GM21723 (cell line): ENCODE data around the gene SPATS2L.
A peak's percentile ranks its signal among the peaks of the same experiment; 100 is the strongest.

Experiments used
- ATAC-seq: cut with Tn5 transposase; IDR thresholded peaks from one replicate; pipeline ENCODE4 v1.9.1; 2021; ENCODE audit warnings: mild to moderate bottlenecking, moderate library complexity; ENCODE audit not compliant: unreplicated experiment

SPATS2L gene

DNA sequence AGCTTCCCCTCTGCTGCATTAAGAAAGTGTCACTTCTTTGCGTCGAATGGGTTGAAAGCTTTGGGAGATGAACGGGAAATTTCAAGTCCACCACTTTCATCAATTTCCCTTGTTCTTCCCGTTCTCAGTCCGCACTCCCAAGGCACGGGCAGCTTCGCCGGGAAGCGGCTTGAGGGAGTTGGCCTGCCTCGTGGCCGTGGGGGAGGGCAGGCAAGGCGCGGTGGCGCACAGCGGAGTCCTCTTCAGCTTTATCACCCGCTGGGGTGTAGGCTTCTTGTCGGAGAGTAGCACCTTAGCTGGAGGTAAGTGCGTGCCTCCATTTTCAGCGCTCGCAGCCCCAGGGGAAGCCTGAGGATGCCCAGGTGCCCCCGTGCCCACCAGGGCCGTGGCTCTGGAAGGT lies 183.5 kb downstream of the SPATS2L start:
- ATAC-seq: no peak

DNA sequence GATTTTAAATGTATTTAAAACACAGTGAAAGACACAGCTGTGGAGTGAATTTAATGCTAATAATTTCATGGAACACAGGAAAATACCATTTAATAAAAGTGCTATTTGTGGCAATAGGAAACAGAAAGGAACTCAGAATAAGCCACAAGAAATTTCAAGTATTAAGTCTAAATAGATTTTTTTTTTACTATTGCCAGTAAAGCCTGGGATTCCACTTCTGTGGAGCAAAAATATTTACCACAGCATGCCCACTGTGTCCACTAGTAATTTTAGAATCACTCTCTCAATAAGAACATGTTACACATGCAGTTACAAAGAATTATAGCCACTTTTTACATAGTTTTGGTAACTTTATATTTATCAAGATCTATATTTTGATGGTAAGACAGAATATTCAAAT lies 186.2 kb downstream of the SPATS2L start:
- ATAC-seq: no peak

DNA sequence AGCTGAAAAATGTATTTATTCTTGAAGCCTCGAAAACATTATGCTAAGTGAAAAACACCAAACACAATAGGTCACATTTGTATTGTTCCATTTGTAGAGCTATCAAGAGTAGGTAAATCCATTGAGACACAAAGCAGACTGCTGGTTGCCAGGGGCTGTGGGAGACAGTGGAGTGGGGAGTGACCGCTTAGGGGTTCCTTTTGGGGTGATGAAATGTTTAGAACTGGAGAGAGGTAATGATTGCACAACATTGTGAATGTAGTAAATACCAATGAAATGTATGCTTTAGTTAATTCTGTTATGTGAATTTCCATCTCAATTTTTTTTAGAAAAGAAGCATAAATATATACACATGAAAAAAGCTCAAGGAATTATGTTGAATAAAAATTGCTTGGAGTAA lies 187.6 kb downstream of the SPATS2L start:
- no peak for ATAC-seq

DNA sequence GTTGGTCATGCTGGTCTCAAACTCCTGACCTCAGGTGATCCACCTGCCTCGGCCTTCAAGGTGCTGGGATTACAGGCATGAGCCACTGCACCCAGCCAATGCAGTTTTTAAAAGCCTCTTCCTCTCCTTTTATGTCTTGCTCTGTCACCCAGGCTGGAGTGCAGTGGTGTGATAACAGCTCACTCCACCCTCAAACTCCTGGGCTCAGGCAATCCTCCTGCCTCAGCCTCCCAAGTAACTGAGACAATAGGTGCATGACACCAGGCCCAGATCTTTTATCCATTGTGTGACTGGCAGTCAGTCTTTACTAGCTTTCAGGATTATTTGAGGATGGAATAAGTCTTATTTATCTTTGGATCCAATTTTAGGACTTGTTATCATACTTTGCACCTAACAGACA lies 190.2 kb downstream of the SPATS2L start:
- ATAC-seq: no peak

DNA sequence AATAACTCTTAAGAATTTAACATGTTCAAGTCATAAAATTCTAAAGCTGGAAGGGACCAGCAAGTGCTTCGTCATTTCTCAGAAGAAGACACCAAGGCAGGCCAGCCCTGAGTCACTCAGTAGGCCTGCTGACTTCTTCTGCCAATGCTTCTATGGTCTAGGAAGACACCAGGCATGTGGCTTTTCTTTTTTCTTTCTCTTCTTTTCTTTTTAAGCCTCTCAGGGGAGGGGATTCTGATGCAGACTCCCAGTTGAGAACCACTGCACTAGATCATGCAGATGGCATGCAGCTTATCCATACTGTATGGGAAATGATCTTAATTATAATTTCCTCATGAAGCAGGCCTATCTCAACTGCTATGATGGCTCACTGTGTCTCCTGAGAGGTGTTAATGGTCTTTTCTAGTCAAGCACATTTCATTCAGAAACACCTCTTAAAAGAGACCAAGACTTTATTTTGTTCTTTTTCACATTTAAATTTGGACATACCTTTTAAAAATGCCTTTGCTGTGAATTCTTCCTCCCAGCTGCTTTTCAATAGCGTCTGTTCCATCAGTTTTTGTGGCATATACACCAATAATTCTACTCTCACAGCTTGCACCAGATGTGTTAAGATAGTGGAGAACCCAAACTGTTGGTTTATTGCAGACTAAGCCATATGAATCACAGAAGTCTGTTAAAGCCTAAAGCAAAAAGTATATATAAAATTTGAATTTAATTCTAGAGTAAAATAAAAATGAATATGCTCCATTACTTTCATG lies 192.1 kb downstream of the SPATS2L start:
- no peak for ATAC-seq

DNA sequence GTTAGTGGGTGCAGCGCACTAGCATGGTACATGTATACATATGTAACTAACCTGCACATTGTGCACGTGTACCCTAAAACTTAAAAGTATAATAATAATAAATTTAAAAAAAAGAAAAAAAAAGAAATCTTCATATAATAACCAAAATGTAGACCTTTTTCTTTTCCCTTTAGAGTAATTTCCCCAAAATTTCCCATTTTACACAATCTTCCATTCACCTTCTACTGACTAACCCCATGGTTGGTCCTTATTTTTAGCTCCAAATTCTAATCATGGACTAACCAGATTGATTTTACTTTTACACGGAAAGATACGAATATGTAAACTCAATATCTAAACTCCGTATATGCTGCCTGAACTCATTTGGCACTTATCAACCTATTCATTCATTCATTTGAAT lies 195.7 kb downstream of the SPATS2L start:
- ATAC-seq: no peak

DNA sequence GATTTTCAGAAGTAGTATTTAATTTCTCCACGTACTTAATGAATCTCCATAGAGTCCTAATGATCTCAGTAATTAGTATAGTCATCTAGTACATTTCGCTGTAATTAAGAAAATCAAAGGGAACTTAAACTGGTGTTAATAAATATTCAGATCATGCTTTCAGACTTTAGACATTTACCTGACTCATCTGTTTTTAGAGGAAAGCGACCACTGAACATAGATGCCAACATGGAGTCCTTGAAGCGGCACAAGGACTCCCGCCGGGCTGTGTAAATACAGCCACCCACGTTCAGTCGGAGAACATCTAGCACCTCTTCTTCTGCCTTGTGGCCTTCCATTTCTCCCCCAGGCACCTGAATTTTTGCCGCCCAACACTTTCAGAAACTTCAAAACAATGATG lies 200.2 kb downstream of the SPATS2L start:
- ATAC-seq: no peak

DNA sequence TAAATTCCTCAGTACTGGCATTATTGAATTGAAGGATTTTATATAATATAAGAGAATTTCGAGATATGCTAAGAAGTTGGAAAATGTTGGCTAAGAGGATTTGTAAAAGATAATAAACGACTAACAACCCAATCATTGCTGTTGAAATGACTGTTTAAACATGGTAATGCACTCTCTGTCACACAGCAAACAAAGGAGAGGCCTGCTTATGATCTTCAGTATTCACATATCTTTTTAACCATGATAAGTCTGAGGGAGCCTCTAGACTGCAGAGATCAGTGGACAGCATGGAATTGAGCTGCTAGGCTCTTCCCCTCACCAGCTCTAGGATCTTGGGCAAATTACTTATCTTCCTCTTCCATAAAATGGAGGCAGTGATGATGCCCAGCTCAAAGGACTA lies 200.7 kb downstream of the SPATS2L start:
- ATAC-seq: no peak

DNA sequence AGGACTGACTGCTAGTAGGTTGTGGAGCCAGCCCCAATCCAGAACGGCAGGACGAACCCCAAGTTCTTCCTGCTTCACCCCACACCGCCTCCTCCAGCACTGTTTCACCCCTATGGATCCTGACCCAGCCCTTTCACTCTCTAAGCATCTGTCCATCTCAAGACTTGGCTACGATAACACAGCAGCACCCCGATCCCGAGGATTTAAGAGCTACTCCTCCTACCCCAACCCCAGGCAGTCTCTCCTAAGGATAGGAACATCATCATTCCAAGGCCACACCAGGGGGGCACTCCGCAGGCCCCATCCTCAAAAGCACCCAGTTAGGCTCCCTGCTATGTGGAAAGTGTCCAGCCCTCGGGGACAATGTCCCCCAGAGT lies 202.7 kb downstream of the SPATS2L start:
- ATAC-seq: no peak

DNA sequence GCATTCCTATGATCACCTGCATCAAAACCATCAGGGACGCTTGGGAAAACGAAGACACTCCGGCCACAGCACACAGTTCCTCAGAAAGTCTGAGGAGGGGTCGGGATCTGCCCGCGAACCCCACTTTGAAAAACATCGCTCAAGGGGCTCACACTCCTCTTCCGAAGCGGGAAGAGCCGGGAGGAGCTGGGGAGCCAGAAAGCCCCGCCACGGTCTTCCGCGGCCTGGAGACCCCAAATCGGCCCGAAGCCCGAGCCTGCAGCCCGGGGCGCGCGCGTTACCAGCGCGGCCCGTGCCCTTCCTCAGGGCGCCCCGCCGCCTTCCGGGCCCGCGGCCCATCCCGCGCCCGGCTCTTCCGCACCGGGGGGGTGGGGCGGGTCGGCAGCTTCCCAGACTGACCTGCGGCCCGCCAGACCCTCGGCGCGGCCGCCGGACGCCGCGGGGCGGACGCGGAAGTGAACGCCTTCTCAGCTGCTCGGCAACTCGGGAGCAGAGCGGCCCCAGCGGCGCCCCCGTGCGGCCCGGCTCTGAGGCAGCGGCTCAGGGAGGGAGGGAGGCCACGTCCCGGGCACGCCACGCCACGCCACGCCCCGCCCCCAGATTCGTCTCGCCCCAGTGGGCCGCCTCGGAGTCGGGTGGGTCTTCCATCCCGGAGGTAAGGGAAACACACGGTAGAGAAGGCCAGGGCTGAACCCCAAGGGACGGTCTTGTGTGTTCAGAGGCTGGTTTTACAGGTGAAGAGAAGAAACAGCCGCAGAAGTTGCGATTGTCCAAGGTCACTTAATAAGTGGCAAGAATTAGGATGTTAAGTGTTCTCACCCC lies 203.3 kb downstream of the SPATS2L start, which contains the start of gene KCTD18:
Gene KCTD18, minus strand, starts transcription at position 457 of the 822 bp plus-strand sequence. CDS start 3,052 bp downstream, outside the sequence.
- peak; percentile 98 for ATAC-seq

DNA sequence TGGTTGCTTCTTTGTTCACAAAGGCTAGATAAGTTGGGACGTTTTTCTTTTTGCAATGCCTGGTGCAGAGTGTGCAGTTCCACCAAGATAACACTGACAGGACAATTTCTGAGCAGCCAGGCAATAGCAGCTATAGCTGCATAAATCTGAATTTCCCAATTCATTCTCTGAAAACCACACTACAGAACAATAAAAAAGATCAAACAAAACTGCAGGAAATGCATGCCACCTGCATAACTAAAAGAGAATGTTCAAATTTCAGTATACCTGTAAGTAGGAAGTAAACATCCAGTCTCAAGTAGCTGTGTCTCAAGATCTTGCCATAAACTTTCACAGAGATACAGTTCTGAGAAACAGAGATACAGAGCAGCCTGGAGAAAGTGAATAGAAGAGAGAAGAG lies 208.7 kb downstream of the SPATS2L start:
- no peak for ATAC-seq

DNA sequence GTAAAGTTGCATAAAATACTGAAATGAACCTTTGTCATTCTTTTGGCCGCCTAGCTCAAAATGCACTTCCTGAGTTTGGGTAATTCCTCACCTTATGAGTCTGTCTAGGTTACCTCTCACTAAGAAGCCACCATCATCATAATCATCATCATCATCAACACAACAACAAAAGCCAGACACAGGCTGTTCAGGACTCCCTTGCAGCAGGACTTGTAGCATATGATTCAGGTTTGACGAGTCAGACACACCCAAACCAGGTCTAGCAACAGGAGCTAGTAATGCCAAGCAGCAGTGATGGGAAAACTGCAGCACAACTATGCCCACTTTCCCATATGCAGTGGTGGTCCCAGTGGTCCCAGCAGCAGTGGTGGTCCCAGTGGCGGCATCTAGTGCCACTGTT lies 216.7 kb downstream of the SPATS2L start:
- no peak for ATAC-seq

DNA sequence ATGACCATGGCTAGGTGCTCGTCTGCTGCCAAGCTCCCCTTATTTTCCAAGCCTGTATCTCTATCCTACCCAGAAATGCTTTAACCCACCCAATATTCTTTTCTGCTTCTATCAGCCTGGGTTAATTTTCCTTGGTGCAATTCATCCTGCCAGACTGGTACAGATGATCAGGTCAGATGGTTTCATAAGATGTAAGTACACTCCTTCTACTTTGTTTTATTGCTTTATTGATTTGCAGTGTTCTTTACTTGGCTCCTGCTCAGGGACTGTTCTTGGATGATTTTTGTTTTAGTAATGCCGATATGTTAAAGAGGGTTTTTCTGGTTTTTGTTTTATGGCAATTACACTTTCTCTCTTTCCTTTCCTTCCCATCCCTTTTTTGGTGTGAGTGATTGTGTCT lies 217.1 kb downstream of the SPATS2L start:
- ATAC-seq: no peak

DNA sequence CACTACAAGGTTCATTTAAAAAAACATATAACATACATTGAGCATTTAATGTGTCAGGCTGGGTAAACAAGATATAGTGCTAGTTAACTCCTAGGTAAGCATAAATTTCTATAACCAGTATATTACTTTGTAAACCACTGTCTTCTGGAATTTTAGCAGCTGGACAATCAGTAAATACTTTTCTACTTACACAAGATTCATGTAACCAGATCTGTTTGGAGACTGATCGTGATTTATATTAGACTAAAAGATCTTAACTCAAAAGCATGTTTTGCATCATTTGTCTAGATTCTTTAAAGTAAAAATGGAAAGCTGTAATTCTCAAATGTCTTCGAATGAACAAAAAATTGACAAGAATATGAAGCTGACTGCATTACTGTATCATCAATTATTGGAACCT lies 218.6 kb downstream of the SPATS2L start:
- no peak for ATAC-seq

DNA sequence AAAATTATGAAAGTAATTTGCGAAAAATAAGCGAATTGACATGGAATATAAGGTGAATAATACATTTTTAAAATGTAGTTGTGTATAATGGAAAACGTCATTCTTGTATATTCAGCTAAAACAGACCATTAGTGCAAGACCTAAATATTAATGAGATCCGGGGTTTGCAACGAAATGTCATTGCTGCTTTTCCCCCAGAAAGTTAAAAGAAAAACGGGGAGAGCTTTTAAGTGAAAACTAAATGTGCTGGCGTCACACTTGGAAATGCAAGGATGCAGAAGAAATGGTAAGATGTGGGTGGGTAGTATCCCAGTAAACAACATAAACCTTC lies 219.0 kb downstream of the SPATS2L start:
- ATAC-seq: no peak

DNA sequence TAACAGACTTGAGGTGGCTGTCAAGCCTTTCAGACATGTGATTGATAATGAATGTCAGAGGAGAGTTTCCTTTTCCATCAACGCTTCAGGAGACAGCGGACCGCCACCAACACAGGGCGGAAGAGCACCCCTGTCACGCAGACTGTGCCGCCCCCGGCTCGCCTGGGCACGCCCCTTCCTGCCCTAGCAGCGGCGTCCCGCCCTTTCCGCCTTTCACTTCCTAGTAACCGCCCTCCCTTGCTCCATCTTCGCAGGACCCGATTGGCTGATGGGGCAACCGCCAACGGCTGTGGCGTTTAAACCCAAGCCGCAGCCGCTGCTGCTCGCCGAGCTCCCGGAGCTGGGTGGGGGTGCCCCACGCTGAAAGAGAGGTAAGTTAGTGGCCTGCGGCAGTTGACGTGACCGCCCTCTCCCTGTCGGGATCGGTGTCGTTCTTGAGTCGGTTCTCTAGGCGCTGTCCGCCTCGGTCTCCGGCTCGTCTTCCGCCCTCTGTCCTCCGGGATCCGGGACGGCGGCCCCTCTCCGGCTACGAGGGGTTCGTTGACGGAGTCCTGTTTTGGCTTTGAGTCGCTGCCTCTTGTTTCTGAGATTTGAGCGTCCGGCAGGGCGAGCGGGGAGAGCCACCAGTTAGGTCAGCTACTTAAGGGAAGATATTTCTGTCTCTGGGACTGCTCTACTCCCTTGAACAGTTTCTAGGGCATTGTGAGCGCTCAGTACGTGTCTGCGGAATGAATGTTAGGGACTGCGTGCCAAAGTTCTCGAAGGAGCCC lies 219.6 kb downstream of the SPATS2L start, which contains the start of gene SGO2:
Gene SGO2, plus strand, starts transcription at position 326 of the 770 bp plus-strand sequence. CDS start 6,769 bp downstream, outside the sequence.
- peak; percentile 100 for ATAC-seq

DNA sequence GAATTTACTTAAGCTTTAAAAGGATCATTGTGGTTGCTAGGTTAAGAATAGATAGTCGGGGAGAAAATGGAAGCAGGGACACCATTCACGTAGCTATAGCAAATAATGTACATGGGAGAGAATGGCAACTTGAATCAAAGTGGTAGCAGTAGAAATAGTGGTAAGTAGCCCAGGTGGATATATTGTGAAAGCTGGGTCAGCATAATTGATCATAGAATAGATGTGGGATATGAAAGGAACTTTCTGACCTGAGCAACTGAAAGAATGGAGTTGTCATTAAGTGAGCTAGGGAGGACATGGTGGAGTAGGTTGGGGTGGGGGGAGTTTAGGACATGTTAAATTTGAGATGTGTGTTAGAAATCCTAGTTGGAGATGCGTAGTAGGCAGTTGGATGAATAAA lies 221.7 kb downstream of the SPATS2L start:
- ATAC-seq: no peak
